ENCODE results near the gene ZNF76. TPM values are rescaled to one million over a fixed set of nuclear protein-coding genes. Genes with fewer than 3 reads are reported as not detected.

The ZNF76 gene
- total and polyA plus RNA-seq, 2 of the 8 experiments (the other 6 are each of a cell fraction or from before 2014, with no cell fraction given), result 17.9 to 23.9 TPM

GRCh38 chr6:35216851-35217811 is 42.4 kb upstream of the ZNF76 start:
- Histone ChIP-seq H3K4me3 (ENCODE audit: extremely low read depth in 1 of 4, insufficient read depth in 2 of 4, low read depth in 3 of 4, low read length in 4 of 4) (peak overlapping the region in 1 of 4 experiments; percentile 36; a peak in 2 of 8 replicates), H3K9ac (replicated peaks in 1 of 4; ENCODE audit: extremely low read depth in 1 of 4, low read depth in 3 of 4, low read length in 3 of 4) (no peak overlapping the region; a peak in 1 of 7 replicates), H3K79me2 (ENCODE audit: control insufficient read depth in 1 of 2, insufficient read depth in 2 of 2, low read length in 2 of 2) (no peaks in the 10 kb centered on the region), H3K36me3 (ENCODE audit: control insufficient read depth in 2 of 4, insufficient read depth in 4 of 4, low read length in 3 of 4) (no peaks in the 10 kb centered on the region), H3K27me3 (replicated peaks in 1 of 4; ENCODE audit: control insufficient read depth in 3 of 4, extremely low read depth in 1 of 4, insufficient read depth in 3 of 4, low read length in 3 of 4) (peaks cover 16 to 70% (median 47%) of the 10 kb centered on the region in 4 experiments), H4K8ac (ENCODE audit: extremely low read depth, insufficient read depth, low read length) (no peak overlapping the region), H3K23ac (ENCODE audit: insufficient read length) (no peak overlapping the region), H3K79me1 (ENCODE audit: low read depth, low read length) (no peaks in the 10 kb centered on the region), H3K9me3 (ENCODE audit: insufficient read depth in 2 of 2, low read depth in 1 of 2, low read length in 1 of 2) (no peaks in the 10 kb centered on the region), H3K56ac (replicated peaks; ENCODE audit: insufficient read length, low read depth, low read length) (no peak overlapping the region), H2BK120ac (replicated peaks; ENCODE audit: low read depth, low read length) (no peak overlapping the region), H4K91ac (replicated peaks; ENCODE audit: insufficient read length, low read length) (no peak overlapping the region), H3K23me2 (ENCODE audit: low read depth, low read length) (peaks cover 17% of the 10 kb centered on the region; the same call in 1 of the 2 replicates), H2BK5ac (ENCODE audit: low read depth, low read length) (no peak overlapping the region), H4K20me1 (replicated peaks in 1 of 2; ENCODE audit: control insufficient read depth in 1 of 2, insufficient read depth in 2 of 2, low read length in 2 of 2) (peaks cover 2 to 22% of the 10 kb centered on the region in 2 experiments), H2BK15ac (ENCODE audit: low read length) (no peak overlapping the region), H3K14ac (ENCODE audit: insufficient read length) (no peak overlapping the region), H3K4ac (replicated peaks; ENCODE audit: insufficient read length, low read depth, low read length) (no peak overlapping the region), H3K4me2 (ENCODE audit: insufficient read depth in 1 of 2, low read depth in 2 of 2, low read length in 2 of 2) (peak overlapping the region; percentile 49 to 92), H3K18ac (ENCODE audit: extremely low read depth, low read length) (peak overlapping the region; percentile 60; the same call in 1 of the 2 replicates), H2BK20ac (ENCODE audit: low read length) (no peak overlapping the region), H2BK12ac (ENCODE audit: low read depth, low read length) (no peak overlapping the region), H4K5ac (ENCODE audit: insufficient read length, low read depth, low read length) (no peak overlapping the region), H3K4me1 (replicated peaks in 1 of 4; ENCODE audit: control insufficient read depth in 3 of 4, insufficient read depth in 4 of 4, low read length in 3 of 4) (peaks cover 7 to 41% (median 29%) of the 10 kb centered on the region in 4 experiments), H2AFZ (ENCODE audit: low read length) (no peak overlapping the region), H2AK5ac (ENCODE audit: low read depth, low read length) (peak overlapping the region; percentile 89; the same call in 1 of the 2 replicates), H3K27ac (ENCODE audit: low read depth, low read length) (no peak overlapping the region)
- DNase-seq (ENCODE audit: low read depth in 1 of 2, low spot score in 2 of 2) (no peak), FAIRE-seq (no peak)
- ChIA-PET POLR2A (ENCODE audit: partially characterized antibody) (interaction anchor here (1.8 kb wide), 1 partner anchor 22 kb away, joined by 4 read pairs; no protein-coding TSS in a partner anchor), CTCF (ENCODE audit: partially characterized antibody) (interaction anchor here (0.6 to 19.1 kb wide), 4 partner anchors 17 to 385 kb away, joined by 5 to 219 read pairs (median 32); no protein-coding TSS in a partner anchor)
- WGBS, 2 experiments (ENCODE audit: extremely low coverage in 1 of 2, insufficient coverage in 1 of 2, insufficient read length in 1 of 2, insufficient replicate concordance in 2 of 2, low coverage in 1 of 2, low lambda C conversion rate in 2 of 2, missing lambda C conversion rate in 1 of 2), result 50% methylated on average over 9 of the region's 17 CpGs; no CpG with 5 or more reads in 1 of the 2 experiments
- TF ChIP-seq NANOG (IDR thresholded peaks at IDR 0.05; ENCODE audit: insufficient read depth, low read depth, low read length, poor library complexity, severe bottlenecking) (no peak), TAF1 (IDR thresholded peaks at IDR 0.05; ENCODE audit: low read depth, low read length) (no peak), TBP (IDR thresholded peaks at IDR 0.05; ENCODE audit: low read depth, low read length) (no peak), KDM4A (IDR thresholded peaks at IDR 0.05; ENCODE audit: low read depth, low read length, severe bottlenecking) (no peak), ASH2L (IDR thresholded peaks at IDR 0.05; ENCODE audit: low read length) (no peak), ZNF274 (IDR thresholded peaks at IDR 0.05; ENCODE audit: borderline replicate concordance, extremely low read depth, low read length) (no peak), JUND (IDR thresholded peaks at IDR 0.05; ENCODE audit: low read length) (no peak), CTCF (IDR thresholded peaks at IDR 0.05; ENCODE audit: control extremely low read depth in 1 of 3, insufficient read depth in 1 of 3, low read depth in 1 of 3, low read length in 3 of 3) (no peak)
